Stimulated activated CD4-positive, alpha-beta T cell treated with anti-CD3 and anti-CD28 coated beads, Interleukin-12 subunit alpha, Interleukin-12 subunit beta, amount 100 ng/mL, for 48 hours (primary cell): Measurements from ENCODE around the gene GLT8D2.

Source experiments
- DNase-seq, 3 donors: peaks; one replicate each; pipeline ENCODE4 v3.0.0-alpha.2; 2020; ENCODE audit warnings: low read depth in 2 of 3, low spot score in 1 of 3

GLT8D2 gene

DNA sequence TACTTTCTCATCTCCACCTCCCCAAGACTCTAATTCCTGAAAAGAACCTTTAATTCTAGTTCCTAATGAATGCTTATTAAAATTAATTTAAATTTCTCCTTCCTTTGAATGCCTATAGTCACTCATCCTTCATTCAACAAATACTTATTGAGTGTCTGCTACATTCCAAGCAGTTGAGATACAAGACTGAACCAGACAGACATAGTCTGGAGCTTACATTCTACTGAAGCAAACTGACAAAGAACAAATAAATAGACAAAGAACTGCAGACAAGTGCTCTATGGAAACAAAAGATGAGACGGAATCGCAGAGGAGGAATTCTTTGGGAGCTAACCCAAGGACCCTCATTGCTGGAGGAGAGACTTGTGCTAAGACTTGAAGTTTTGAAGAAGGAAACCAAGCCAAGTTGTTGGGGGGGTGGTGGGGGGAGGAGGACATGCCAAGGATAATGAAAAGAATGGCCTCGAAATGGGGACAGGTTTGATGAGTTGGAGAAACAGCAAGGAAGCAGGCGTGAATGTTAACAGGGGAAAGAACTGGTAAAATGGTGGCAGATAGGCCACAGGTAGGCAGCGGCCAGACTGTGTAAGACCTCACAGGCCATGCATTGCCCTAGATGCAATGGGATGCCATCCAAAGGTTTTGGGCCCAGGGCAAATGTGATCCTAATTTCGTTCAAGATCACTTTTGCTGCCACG is 94.0 kb downstream of the GLT8D2 start:
- DNase-seq, result no peak

DNA sequence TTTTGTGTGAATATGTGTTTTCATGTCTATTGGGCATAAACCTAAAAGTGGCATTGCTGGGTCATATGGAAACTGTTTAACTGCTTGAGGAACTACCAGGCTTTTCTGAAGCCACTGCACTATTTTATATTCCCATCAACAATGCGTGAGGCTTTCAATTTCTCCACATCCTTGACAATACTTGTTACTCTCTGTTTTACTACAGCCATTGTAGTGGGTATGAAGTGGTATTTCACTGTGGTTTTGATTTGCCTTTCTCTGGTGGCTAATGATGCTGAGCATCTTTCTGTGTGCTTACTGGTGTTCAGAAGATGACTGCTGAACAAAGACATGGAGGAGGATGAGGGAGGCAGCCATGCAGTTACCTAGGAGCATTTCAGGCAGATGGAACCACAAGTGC is 97.5 kb downstream of the GLT8D2 start:
- DNase-seq, result no peak

DNA sequence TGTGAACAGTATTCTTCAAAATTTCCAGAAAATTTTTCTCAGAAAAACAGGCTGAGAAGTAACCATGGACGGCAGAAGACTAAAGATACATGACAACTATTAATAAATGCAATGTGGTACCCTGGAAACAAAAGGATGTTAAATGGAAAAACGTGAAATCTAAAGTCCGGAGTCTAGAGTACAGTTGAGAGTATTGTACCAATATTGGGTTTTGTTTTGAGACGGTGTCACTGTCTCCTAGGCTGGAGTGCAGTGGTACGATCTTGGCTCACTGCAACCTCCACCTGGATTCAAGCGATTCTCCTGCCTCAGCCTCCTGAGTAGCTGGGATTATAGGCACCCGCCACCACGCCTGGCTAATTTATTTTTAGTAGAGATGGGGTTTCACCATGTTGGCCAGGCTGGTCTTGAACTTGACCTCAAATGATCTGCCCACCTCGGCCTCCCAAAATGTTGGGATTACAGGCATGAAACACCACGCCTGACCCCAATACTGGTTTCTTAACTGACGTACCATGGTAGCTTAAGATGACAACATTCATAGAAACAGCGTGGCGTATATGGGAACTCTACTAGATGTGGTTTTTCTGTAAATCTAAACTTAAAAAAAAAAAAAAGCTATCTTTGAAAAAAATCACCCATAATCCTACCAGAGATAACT is 101.1 kb downstream of the GLT8D2 start:
- no peak for DNase-seq

DNA sequence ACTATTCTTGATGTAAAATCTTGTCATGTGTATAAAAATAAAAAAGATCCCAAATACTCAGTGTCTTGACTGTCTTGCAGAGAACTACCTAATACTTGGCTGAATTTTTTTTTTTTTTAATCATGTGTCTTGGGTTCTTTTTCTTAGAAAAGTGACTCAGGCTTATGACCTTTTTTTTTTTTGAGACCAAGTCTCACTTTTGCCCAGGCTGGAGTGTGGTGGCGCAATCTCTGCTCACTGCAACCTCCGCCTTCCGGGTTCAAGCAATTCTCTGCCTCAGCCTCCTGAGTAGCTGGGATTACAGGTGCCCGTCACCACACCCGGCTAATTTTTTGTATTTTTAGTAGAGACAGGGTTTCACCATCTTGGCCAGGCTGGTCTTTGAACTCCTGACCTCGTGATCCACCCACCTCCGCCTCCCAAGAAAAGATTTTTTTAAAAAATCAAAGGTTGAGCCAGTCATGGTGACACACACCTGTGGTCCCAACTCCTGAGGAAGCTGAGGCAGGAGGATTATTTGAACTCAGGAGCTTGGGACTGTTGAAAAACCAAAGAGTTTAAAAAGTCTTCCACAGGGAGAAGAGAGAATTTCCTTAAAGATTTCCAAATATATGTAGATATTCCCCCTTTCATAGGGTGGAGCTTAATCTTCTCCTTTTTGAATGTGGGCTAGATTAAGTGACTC is 102.0 kb downstream of the GLT8D2 start:
- no peak for DNase-seq

DNA sequence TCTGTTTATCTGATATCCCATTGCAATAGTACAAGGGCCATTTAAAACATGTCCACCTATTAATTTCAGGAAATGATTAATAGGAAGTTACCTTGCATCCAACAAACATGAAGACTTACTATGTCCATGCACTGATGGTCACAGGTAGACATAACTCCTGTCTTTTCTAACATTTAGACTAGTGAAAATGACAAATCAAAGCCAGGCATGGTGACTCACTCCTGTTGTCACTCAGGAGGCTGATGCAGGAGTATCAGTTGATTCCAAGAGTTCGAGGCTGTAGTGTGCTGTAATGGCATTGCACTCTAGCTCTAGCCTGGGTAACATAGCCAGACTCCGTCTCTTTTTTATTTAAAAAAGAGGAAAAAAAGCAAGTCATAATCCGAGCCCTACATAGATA is 105.0 kb downstream of the GLT8D2 start:
- no peak for DNase-seq
